ENCODE results near the gene MAPK10.
"Not testable (repeated sequence)": the region's sequence is repeated elsewhere in the genome, so short reads cannot be mapped to it uniquely, and the experiment has no call there.

The MAPK10 gene

GRCh38 chr4:86184216-86184900, 175.5 kb downstream of the MAPK10 start:
- DNase-seq (ENCODE audit: low read depth), result no peak

GRCh38 chr4:86181585-86181984, 178.3 kb downstream of the MAPK10 start:
- DNase-seq (ENCODE audit: low read depth), result no peak

GRCh38 chr4:86178211-86178610, 181.6 kb downstream of the MAPK10 start:
- no peak for DNase-seq (ENCODE audit: low read depth)

GRCh38 chr4:86174506-86174905, 185.3 kb downstream of the MAPK10 start:
- no peak for DNase-seq (ENCODE audit: low read depth)

- DNase-seq (ENCODE audit: low read depth), result not testable (repeated sequence)
Observed at GRCh38 chr4:86168335-86168734, 191.5 kb downstream of the MAPK10 start.

GRCh38 chr4:86160426-86160825, 199.4 kb downstream of the MAPK10 start:
- no peak for DNase-seq (ENCODE audit: low read depth)

GRCh38 chr4:86159216-86159615, 200.6 kb downstream of the MAPK10 start:
- no peak for DNase-seq (ENCODE audit: low read depth)

- DNase-seq (ENCODE audit: low read depth), result no peak
Observed at GRCh38 chr4:86156531-86156930, 203.3 kb downstream of the MAPK10 start.

- no peak for DNase-seq (ENCODE audit: low read depth)
Observed at GRCh38 chr4:86155766-86156165, 204.1 kb downstream of the MAPK10 start.

GRCh38 chr4:86152454-86152853, 207.4 kb downstream of the MAPK10 start:
- no peak for DNase-seq (ENCODE audit: low read depth)

GRCh38 chr4:86151196-86151595, 208.7 kb downstream of the MAPK10 start:
- DNase-seq (ENCODE audit: low read depth), result no peak

- DNase-seq (ENCODE audit: low read depth), result no peak
Observed at GRCh38 chr4:86141161-86141560, 218.7 kb downstream of the MAPK10 start.

GRCh38 chr4:86132468-86132867, 227.4 kb downstream of the MAPK10 start:
- no peak for DNase-seq (ENCODE audit: low read depth)

GRCh38 chr4:86131456-86131855, 228.4 kb downstream of the MAPK10 start:
- no peak for DNase-seq (ENCODE audit: low read depth)

GRCh38 chr4:86130160-86130933, 229.5 kb downstream of the MAPK10 start:
- DNase-seq (ENCODE audit: low read depth), result no peak

- no peak for DNase-seq (ENCODE audit: low read depth)
Observed at GRCh38 chr4:86129546-86129945, 230.3 kb downstream of the MAPK10 start.

GRCh38 chr4:86122404-86122803, 237.4 kb downstream of the MAPK10 start:
- DNase-seq (ENCODE audit: low read depth), result no peak

- no peak for DNase-seq (ENCODE audit: low read depth)
Observed at GRCh38 chr4:86118711-86119110, 241.1 kb downstream of the MAPK10 start.

GRCh38 chr4:86117705-86118302, 242.0 kb downstream of the MAPK10 start:
- DNase-seq (ENCODE audit: low read depth), result no peak

GRCh38 chr4:86114563-86114962, 245.3 kb downstream of the MAPK10 start:
- no peak for DNase-seq (ENCODE audit: low read depth)

GRCh38 chr4:86108834-86109233, 251.0 kb downstream of the MAPK10 start:
- no peak for DNase-seq (ENCODE audit: low read depth)

- DNase-seq (ENCODE audit: low read depth), result no peak
Observed at GRCh38 chr4:86108137-86108536, 251.7 kb downstream of the MAPK10 start.

- no peak for DNase-seq (ENCODE audit: low read depth)
Observed at GRCh38 chr4:86107112-86107511, 252.7 kb downstream of the MAPK10 start.
